GM18519 (cell line): Measurements from ENCODE around the gene SUFU.

Experiments used
- ATAC-seq: cut with Tn5 transposase; IDR thresholded peaks from one replicate; pipeline ENCODE4 v1.9.1; 2021; ENCODE audit warnings: mild to moderate bottlenecking, moderate library complexity; ENCODE audit not compliant: unreplicated experiment, low FRiP score

SUFU gene

GRCh38 chr10:102546606-102547320 lies 43.0 kb downstream of the SUFU start:
- ATAC-seq: no peak

- no peak for ATAC-seq
Observed at GRCh38 chr10:102549549-102549948, 45.8 kb downstream of the SUFU start.

GRCh38 chr10:102550636-102551210 lies 47.0 kb downstream of the SUFU start:
- ATAC-seq: no peak

GRCh38 chr10:102552533-102552932 lies 48.8 kb downstream of the SUFU start:
- no peak for ATAC-seq

GRCh38 chr10:102553771-102554170 lies 50.0 kb downstream of the SUFU start:
- no peak for ATAC-seq

- ATAC-seq: no peak
Observed at GRCh38 chr10:102554531-102554930, 50.8 kb downstream of the SUFU start.

GRCh38 chr10:102555781-102556328 lies 52.1 kb downstream of the SUFU start:
- no peak for ATAC-seq

- ATAC-seq: no peak
Observed at GRCh38 chr10:102557569-102557968, 53.8 kb downstream of the SUFU start.

- no peak for ATAC-seq
Observed at GRCh38 chr10:102559764-102560163, 56.0 kb downstream of the SUFU start.

- ATAC-seq: no peak
Observed at GRCh38 chr10:102564209-102564834, 60.5 kb downstream of the SUFU start.

- ATAC-seq: no peak
Observed at GRCh38 chr10:102565793-102566192, 62.0 kb downstream of the SUFU start.

GRCh38 chr10:102578782-102579181 lies 75.0 kb downstream of the SUFU start:
- no peak for ATAC-seq

- no peak for ATAC-seq
Observed at GRCh38 chr10:102579328-102579727, 75.6 kb downstream of the SUFU start.

- ATAC-seq: no peak
Observed at GRCh38 chr10:102580230-102580629, 76.5 kb downstream of the SUFU start.

GRCh38 chr10:102581401-102581800 lies 77.6 kb downstream of the SUFU start:
- ATAC-seq: no peak

- no peak for ATAC-seq
Observed at GRCh38 chr10:102581981-102582580, 78.3 kb downstream of the SUFU start.

GRCh38 chr10:102583435-102584417 lies 80.0 kb downstream of the SUFU start:
- no peak for ATAC-seq

GRCh38 chr10:102585026-102585425 lies 81.3 kb downstream of the SUFU start:
- ATAC-seq: no peak

GRCh38 chr10:102586858-102587257 lies 83.1 kb downstream of the SUFU start:
- ATAC-seq: no peak

GRCh38 chr10:102588875-102589274 lies 85.1 kb downstream of the SUFU start:
- ATAC-seq: no peak
